HG02938 (cell line): ENCODE results near the gene STYX.
A peak's percentile ranks its signal among the peaks of the same experiment; 100 is the strongest.

Experiments used
- ATAC-seq: cut with Tn5 transposase; IDR thresholded peaks from one replicate; pipeline ENCODE4 v1.9.1; 2021; ENCODE audit warnings: mild to moderate bottlenecking, moderate library complexity; ENCODE audit not compliant: unreplicated experiment

STYX gene, protein sequence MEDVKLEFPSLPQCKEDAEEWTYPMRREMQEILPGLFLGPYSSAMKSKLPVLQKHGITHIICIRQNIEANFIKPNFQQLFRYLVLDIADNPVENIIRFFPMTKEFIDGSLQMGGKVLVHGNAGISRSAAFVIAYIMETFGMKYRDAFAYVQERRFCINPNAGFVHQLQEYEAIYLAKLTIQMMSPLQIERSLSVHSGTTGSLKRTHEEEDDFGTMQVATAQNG

DNA sequence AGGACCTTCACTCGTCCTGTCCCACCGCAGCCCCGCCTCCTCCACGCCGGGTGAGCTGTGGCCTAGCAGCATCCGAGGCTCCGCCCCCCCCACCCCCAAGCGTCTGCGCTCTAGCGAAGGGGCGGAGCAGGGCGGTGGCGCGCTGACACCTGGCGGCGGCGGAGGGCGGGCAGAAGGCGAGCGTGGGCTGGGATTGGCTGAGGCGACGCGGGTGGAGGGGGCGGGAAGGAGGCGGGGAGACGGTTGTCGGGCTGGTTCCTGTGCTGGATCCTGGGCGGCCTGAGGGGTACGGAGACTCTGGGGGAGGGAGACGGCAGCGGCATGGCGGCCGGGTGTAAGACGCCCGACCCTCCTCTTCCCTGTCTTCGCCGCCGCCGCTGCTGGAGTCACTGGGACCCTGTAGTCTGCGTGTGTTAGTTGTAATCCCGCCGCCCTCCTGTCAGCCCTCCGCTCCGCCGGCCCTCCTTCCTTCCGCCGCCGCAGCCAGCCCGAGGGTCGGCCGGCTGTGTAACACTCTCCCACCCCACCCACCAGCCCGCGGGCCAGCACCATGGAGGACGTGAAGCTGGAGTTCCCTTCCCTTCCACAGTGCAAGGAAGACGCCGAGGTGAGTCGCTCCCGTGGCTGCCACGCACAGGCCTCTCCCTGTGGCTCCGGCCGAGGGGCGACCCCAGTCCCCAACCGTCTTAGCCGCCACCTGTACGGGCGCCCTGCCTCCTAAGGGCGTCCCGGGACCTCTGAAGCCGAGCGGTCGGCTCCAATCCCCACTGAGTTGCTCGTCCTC is at the start of gene STYX:
Gene STYX, plus strand, starts transcription at position 242 of the 784 bp plus-strand sequence. Its CDS starts 309 bp downstream, at position 551.
- peak; percentile 88 for ATAC-seq

DNA sequence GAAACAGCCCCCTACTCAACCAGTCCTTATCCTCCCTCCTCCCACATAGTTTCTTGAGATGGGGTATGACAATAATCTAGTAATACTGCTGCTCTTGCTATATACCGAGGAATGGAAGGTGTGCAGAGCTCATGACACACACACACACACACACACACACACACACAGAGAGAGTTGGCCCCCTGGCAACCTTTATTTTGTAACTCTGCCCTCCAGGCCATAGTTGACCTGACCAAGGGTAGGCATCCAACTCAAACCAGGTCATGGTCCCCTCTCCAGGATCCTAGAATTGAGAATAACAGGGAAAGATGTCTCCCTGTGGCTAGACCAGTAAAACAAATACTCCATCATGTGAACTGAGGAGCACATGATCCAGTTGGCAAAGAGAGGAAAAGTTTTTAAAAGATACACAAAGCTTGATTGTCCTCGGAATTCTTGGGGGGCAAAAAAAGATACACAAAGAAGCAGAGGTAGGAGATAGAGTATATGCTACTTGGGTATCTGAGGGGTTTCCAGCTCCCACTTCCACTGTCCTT is 45.9 kb upstream of the STYX start:
- no peak for ATAC-seq

DNA sequence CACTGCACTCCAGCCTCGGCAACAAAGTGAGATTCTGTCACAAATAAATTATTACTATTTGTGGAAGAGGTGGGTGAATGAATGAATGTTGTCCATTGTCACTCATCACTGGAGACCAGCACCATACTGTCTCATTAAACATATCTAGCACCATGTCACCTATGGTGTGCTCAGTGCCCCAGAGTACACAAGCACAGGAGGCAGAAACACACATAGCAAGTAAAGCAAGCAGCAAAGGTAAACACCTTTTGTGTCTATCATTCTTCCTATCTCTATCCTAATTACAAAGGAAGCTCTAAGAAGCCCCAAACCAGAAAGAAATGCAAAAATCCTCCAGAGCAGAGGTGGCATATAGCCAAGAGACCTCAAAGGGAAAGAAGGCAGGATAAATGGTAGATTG is 43.8 kb upstream of the STYX start:
- ATAC-seq, result no peak

DNA sequence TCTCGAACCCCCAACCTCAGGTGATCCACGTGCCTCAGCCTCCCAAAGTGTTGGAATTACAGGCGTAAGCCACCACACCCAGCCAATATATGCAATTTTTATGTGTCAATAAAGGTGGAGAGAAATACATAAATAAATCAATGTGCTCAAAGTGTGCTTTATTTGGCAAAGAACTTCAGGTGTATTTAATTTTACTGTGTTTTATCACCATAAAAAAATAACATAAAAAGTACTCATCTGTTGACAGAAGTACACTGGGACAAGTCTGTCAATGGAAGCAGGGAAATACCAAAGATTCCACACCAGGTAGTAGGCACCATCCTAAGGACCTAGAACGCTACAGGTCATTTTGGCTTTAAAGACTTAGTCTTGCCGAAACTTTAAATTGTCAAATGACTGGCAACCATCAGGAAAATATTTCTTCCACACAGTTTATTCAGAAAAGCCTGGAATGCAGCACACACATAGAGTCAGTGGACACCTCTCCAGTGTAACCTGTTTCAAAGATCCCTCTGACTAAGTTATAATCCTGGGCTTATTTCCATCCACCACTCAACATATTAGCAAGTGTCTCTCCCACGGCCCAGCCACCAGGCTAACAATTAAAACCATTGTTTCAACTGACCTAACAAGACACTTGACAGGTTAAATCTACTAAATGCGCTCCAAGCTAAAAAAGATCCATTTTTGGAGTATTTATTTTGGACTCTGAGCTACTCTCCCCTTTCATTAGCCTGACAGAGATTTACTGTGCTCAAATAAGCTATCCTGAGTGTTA is 38.8 kb upstream of the STYX start:
- ATAC-seq, result no peak

DNA sequence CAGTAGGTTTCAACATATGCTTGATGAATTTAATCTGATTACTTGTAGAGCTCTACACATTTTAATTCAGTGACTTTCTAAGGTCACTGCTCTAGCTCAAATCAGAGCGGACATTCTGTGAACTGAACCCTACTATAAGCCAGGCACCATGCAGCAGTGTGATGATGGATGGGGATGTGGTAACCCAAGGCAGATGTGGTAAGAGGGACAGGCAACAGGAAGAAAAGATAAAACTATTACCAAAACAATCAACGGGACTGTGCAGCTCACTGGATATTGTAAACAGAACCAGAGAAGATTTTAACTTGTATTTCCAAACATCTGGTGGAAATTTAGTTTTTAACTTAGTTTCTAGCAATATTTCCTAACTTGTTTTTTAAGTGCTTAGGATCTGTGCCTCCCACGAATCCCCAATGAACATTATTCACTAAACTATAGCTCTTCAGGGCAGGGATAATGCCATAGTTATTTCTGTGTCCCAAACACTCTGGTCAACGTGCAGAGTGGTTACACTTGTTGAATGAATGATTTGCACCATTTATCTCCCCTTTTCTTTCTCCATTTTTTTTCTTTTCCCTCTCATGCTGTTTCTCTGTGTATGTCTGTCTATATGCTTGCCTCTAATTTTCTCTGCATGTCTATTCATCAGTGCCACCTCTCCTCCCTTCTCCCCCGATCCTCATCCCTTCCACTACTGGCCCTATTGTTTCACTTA is 37.6 kb upstream of the STYX start:
- no peak for ATAC-seq

DNA sequence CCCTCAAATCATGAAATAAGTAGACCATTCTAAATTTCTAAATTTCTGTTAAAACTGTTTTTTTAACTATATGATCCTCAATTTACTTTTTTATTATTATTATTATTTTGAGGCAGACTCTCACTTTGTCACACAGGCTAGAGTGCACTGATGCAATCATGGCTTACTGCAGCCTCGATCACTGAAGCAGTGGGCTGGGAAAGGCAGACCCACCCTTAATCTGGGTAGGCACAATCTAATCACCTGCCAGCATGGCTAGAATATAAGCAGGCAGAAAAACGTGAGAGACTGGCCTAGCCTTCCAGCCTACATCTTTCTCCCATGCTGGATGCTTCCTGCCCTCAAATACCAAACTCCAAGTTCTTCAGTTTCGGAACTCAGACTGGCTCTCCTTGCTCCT is 36.9 kb upstream of the STYX start:
- ATAC-seq, result no peak

DNA sequence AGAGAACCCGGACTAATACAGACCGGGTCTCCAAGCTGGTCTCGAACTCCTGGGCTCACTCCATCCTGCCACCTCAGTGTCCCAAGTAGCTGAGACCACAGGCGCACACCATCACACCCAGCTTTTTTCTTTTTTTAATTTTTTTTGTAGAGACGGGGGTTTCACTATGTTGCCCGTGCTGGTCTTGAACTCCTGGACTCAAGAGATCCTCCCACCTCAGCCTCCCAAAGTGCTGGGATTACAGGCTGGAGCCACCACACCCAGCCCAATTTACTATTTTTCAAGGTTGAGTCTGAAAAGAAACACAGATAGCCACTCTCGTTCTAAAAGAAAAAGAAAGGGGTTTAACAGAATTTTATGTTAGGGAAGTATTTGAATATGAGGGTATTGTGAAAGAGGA is 36.4 kb upstream of the STYX start:
- no peak for ATAC-seq

DNA sequence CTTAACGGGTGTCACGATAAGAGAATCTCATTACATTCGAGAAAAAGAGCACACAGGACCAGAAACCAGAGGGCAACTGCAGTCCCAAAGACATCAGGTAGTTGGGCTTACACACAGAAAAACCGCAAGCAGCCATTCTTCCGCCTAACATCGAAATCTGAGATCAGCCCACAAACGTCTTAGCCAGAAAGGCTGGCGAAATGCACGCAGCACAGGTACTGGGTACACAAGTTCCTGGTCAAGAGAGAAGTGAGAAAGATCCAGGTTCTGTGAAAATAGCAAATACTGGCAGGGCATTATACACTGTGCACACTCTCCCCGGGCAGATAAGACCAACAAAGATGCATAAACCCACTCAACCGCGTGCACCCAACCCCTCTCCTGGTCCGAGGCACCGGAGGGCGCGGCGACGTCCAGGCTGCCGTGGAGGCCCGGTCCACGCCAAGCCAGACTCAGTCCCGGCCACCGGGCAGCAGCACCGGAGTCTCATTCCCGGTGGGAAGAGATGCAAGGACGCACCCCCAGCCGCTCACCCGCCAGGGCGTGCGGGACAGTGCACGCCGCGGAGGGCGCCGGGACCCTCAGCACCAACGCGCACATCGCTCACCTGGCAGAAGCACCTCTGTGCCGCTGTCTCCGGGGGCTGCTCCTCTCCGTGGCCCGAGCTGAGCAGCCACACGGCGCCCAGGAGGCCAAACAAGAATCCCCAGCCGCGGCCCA is 35.0 kb upstream of the STYX start:
- ATAC-seq, result peak; percentile 60

DNA sequence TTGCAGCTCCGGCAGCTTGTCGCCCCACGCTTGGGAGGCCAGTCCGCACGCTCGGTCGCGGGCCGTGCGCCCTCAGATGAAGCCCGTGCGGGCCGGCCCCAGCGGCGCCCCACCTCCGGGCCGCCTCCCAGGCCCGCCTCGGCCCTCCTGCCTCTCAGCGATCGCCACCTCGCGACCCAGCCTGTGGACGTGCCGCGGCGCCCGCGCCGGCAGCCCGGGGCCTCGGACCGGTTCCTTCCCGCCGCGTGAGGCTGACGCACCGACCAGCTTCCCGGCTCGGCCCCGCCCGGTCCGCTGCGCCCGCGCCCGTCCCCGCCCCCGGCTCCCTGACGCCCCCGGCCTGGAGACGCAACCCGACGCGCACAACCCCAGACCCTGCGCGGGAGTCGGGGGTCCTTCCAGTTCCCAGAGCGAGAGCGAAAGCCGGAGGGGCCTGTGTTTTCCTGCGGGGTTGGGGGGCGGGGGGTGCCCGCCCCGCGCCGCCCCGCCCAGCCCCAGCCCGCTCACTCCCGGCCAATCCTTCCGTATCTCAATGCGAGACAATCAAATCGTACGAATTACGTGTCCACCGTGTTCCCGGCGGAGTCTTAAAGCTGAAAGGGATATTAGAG is 34.4 kb upstream of the STYX start, which contains the start of gene ERO1A:
Gene ERO1A, minus strand, starts transcription at position 78 of the 611 bp plus-strand sequence. Its CDS starts 77 bp downstream, at position 1.
- peak; percentile 42 for ATAC-seq

DNA sequence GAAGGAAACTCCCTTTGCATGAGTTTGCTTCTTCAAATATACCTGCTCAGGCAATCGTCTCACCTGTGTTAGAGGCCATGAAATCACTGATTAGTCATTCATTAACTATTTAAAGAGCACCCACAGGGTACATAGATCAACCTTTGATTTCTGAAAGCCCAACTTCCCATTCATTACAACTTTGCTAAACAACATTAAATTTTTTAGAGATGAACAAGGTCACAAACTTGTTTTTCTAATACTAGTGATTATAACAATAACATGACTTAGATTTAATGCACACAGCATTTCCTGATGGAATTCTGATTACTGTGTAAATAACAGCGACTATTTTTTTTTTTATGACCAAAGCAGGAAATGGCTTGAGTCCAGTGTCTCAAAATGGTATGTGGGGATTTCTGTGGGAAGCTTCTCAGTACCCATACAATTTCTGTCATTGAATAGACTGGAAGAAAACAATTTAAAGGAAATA is 29.2 kb upstream of the STYX start:
- ATAC-seq, result no peak

DNA sequence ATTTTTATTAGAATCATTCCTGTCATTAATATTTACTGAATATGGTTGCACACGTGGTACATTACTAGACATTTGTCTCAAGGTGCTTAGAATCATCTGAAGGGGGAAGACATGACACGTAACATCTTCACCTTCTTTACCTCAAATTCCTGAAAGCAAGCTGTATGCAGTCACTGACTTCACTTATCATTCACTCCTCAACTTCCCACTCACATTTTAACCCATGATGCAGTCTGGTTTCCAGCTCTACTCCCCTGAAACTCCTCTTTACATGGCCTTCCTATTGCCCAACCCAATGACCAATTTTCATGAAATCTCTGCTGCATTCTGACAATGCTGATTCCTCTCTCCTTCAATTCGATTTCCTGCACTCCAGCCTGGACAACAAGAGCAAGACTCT is 28.7 kb upstream of the STYX start:
- ATAC-seq, result no peak

DNA sequence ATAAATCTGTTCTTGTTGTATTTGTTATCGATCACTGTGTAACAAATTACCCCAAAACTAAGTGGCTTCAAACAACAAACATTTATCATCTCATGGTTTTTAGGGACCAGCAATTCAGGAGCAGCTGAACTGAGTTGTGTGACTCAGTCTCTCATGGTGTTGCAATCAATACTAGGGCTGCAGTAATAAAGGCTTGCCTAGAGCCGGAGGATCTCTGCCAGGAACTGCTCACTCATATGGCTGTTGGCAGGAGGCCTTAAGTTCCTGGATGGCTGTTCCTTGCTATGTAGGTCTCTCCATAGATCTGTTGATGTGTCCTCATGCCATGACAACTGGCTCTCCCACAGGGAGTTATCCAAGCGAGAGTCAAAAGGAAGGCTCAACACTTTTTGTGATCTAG is 26.7 kb upstream of the STYX start:
- no peak for ATAC-seq

DNA sequence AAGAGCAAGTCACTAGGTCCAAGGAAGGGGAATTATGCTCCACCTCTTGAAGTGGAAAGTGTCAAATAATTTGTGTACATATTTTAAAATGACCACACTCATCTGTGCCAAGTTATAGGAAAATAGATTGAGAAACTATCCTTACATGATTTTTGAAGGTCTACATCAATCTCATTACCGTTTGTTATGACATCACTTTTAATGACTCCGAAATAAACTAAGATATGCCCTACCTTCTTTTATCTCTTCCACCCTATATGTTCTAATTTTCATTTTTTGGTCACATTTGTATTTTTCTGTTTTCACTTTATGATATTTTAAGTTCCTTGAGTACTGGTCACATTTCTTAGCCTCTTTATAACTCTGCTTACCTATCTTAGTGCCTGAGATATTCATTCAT is 26.3 kb upstream of the STYX start:
- ATAC-seq, result no peak

DNA sequence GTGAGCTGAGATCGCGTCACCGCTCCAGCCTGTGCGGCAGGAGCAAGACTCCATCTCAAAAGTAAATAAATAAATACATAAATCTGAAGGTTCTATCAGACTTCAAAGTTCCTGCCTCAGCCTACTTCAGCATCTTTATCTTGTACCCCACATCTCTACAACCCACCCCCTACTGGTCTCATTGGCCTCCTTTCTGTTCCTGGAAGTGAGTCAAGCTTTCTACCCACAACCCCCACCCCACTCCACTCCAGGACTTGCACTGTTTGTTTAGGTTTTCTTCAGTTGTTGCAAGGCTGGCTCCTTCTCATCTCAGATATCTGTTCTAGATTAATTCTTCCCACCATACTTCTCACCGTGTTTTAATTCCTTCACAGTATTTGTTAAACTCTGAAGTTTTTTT is 23.7 kb upstream of the STYX start:
- no peak for ATAC-seq

DNA sequence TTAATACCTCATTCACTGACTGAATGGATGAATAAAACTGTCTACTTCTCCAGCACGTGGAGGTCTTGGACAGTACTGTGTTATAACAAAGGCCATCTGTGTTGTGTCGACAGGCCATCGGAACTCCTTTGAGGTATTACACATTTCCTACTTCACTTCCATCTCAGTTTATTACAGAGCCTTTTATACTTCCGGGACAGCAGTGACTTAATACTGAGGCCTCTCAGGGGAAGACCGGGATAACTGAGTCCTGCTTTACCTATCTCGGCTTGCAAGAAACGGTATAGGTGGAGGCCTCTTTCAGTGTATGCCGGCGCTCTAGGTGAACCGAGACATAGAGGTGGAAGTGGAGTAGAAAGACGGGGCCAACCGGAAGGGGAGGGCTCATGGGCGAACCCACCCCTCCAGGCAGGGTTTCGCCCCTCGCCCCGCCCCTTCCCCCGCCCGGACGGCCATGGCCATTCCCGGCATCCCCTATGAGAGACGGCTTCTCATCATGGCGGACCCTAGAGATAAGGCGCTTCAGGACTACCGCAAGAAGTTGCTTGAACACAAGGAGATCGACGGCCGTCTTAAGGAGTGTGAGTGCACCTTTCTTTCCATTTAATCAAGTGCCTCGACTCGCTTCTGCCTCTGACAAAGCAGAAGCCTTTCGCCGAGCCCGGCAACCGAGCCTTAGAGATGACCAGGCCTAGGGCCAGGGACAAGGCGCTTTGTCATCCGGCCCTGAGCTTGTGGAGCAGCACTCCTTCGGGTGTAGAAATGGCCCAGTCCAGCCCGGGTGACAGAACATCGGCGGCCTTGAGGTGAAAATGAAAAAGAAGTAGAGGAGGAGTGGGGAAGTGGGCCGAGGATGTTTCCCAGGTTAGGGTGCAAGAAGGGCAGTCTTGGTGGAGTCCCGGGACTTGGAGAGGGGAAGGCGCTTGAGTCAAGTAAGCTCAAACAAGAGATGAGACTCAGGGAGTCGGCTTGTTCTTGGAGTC is 23.0 kb upstream of the STYX start, which contains the start of gene PSMC6:
Gene PSMC6, plus strand, starts transcription at position 477 of the 983 bp plus-strand sequence. Its CDS starts 20 bp downstream, at position 497.
- ATAC-seq, result peak; percentile 94

DNA sequence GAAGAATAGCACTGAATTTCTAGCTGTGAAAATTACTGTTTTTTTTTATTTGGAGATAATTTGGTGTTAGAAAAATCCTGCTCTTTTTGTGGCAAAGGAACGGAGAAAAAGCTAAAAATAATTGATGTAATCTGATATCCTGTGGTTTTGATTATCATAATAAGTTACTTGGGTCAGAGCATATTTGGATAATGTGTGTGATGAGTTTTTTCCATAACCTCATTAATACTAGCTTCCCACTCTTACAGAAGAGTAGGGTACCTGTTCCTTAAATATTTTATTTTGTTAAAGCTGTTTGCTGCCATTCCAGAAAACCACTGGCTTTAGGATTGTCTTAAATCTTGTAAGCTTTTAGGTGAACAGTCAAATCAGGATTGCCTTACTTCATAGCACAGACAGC is 18.3 kb upstream of the STYX start:
- ATAC-seq, result no peak

DNA sequence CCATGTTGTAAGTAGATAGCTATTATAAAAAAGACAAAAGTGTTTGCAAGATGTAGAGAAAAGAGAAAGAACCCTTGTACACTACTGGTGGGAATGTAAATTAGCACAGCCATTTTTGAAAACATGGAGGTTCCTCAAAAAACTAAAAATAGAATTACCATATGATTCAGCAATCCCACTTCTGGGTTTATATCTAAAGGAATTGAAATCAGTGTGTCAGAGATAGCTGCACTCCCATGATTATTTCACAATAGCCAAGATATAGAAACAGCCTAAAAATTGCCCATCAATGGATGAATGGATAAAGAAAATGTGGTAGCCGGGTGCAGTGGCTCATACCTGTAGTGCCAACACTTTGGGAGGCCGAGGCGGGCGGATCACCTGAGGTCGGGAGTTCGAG is 13.8 kb upstream of the STYX start:
- ATAC-seq, result no peak
